NB4 (cell line): ENCODE results near the gene TMPRSS13.

Source experiments
- CTCF ChIP-seq: IDR thresholded peaks from one replicate; pipeline ENCODE4 v1.5.1; 2012; ENCODE audit warnings: low read depth, low read length
- MYC ChIP-seq: IDR thresholded peaks from 2 replicates; pipeline ENCODE4 v1.6.1; 2011; ENCODE audit warnings: low read depth, low read length
- POLR2A ChIP-seq: IDR thresholded peaks from 2 replicates; pipeline ENCODE4 v1.6.1; 2011; ENCODE audit warnings: mild to moderate bottlenecking; ENCODE audit not compliant: insufficient read length; ENCODE audit errors: extremely low read depth
- TF ChIP-seq, protein P1 (sequence below): IDR thresholded peaks from 2 replicates; pipeline ENCODE4 v1.6.1; 2011; ENCODE audit warnings: low read depth, low read length

DNA sequence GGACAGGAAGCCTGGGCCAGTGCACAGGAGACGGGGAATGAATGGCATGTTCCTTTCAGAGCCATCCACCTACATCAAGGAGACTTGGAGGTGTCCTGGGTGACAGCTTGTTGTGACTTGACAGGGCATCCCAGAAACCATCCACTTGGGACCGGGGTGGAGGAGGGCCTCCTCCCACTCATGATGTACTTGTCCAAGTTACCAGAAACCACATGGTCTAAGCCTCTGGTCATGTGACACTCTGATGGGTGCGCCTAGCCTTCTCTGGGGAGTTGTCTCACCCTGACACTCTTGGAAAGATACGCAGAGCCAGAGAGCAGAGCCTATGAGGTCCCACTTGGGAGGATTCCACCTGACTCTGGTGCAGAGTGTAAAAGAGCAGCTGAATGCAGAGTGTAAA, 31.1 kb downstream of the TMPRSS13 start:
- TF ChIP-seq CTCF: no peak
- no peak for TF ChIP-seq POLR2A
- TF ChIP-seq MYC: no peak
- TF ChIP-seq, protein P1, sequence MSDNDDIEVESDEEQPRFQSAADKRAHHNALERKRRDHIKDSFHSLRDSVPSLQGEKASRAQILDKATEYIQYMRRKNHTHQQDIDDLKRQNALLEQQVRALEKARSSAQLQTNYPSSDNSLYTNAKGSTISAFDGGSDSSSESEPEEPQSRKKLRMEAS: no peak
